GM19099 (cell line): ENCODE data around the gene NEDD1.

ENCODE experiments used
- POLR2A ChIP-seq: IDR thresholded peaks from 3 replicates; pipeline ENCODE4 v1.6.1; 2011; ENCODE audit warnings: low read depth; ENCODE audit not compliant: insufficient read length; ENCODE audit errors: extremely low read depth

The NEDD1 gene, protein sequence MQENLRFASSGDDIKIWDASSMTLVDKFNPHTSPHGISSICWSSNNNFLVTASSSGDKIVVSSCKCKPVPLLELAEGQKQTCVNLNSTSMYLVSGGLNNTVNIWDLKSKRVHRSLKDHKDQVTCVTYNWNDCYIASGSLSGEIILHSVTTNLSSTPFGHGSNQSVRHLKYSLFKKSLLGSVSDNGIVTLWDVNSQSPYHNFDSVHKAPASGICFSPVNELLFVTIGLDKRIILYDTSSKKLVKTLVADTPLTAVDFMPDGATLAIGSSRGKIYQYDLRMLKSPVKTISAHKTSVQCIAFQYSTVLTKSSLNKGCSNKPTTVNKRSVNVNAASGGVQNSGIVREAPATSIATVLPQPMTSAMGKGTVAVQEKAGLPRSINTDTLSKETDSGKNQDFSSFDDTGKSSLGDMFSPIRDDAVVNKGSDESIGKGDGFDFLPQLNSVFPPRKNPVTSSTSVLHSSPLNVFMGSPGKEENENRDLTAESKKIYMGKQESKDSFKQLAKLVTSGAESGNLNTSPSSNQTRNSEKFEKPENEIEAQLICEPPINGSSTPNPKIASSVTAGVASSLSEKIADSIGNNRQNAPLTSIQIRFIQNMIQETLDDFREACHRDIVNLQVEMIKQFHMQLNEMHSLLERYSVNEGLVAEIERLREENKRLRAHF

DNA sequence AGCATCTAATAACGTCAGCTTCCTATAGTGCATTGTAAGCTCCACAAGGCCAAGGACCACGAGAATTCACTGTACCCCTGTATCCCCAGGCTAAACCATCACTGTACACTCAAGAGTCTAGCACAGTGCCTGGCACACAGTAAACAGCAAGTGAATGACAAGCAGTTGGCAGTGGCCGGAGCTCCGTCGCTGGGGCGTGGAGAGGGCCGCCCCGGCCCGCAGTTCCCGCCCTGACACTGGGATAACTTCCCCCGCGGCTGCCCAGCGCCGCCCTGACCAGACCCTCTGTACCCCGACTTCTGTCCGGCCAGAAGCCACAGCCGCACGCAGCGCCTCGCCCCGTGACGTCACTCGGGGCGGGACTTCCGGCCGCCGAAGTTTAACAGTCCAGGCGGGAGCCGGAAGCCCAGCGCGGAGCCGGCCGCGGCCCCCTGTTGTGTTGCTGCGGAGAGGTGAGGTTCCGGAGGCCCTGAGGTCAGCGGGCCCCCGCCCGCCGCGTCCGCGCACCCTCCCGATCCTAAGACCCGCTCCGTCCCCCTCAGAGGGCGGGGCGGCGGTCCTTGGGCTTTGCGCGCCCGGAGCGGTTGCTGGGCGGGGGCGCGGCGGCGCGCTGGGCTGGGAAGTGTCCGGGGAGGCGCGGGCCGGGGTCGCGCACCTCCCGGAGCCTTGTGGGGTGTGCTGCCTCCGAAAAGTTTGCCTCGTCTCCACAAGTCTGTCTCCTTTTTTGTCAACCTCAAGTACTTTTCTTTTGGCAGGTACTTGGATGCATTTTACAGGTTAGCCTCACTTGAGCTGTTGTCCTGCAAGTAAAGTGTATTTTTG, at the start of gene NEDD1:
Gene NEDD1 (plus strand): TSS at position 409 of the 822 bp plus-strand sequence. CDS start 2,503 bp downstream, outside the sequence.
- peak; percentile 88 for TF ChIP-seq POLR2A

DNA sequence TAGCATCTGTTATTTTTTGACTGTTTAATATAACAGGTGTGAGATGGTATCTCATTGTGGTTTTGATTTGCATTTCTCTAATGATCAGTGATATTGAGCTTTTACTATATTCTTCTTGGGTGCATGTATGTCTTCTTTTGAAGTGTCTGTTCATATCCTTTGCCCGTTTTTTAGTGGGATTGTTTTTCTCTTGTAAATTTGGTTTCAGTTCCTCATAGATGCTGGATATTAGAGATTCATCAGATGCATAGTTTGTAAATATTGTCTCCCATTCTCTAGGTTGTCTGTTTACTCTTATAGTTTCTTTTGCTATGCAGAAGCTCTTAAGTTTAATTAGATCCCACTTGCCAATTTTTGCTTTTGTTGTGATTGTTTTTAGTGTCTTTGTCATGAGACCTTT, 48.9 kb upstream of the NEDD1 start:
- TF ChIP-seq POLR2A, result no peak

DNA sequence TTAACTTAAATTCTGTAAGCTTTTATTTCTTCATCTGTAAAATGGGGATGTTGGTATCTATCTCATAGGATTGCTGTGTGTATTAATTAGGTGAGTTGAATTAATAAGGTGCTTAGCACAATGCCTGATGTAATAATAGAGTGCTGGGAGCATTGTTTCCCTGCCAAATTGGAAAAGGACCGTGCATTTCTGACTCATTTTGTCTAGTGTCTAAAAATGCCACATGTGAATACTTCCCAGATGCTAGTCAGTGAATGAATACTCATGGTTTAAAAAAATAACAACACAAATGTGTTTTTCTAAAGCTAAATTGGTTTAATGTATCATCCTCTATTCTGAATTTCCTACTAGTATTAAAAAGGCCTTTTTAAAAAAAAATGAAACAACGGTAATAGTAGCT, 45.4 kb upstream of the NEDD1 start:
- TF ChIP-seq POLR2A, result no peak

DNA sequence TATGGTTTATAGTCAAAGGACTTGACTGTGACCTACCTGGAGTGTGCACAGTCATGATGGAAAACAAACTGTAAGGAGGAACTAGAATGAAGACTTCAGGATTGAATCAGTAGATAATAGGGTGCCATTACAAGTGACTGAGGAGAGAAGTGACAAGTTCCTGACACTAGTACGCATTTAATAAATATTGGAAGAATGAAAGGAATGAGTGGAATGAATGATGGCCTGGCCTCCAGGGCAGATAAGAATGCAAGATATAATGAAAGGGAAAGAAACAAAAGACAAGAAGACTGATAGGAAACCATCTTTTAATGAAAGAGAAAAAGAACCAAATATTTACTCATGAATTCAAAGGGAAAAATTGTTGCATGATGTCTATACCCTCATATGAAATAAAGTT, 44.7 kb upstream of the NEDD1 start:
- TF ChIP-seq POLR2A, result no peak

DNA sequence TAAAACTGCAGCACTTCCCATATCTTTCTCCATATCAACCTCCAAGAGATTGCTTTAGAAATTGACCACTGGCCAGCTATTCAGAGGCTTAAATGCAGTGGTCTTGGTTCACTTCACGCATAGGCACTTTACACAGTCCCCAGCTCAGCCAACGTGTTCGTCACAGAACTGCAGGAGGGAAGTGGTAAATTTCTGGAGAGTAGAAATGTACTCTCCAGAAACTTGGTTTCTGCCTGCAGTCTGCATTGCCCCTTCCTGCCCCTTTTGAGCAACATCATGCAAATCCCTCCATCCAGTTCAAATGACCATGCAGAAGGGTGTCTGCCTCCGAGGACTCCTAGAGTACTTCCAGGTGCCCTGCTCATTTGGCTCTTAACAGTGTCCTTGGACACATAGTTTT, 42.7 kb upstream of the NEDD1 start:
- no peak for TF ChIP-seq POLR2A

DNA sequence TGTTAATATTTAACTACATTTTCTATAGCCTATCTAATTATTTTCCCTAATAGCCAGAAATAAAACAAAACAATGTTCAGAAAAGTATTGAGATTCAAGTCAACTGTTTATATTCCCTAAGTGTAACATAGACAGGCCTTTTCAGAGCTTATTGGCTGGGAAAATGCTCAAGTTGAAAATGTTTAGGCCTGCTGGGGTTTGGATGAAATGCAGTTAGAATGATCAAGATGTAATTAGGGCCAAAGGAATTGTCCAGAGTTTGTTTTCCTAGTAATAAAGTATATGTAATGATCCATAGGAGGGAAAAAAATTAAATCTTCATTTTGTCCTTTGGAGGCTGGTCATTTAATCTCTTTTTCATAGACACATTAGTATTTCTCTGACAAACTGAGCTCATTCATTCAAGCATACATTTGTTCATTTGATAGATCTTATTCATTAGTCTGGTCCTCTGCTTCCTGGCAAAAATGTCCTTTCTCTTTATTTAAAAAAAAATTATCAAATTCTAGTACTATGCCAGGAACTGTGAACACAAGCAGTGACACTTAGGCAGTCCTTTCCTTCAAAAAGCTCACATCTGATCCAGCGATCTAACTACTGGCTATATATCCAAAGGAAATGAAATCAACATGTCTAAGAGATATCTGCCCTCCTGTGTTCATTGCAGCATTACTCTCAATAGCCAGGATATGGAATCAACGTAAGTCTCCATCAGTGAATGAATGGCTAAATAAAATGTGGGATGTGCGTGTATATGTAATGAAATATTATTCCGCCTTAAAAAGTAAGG, 40.1 kb upstream of the NEDD1 start:
- no peak for TF ChIP-seq POLR2A

DNA sequence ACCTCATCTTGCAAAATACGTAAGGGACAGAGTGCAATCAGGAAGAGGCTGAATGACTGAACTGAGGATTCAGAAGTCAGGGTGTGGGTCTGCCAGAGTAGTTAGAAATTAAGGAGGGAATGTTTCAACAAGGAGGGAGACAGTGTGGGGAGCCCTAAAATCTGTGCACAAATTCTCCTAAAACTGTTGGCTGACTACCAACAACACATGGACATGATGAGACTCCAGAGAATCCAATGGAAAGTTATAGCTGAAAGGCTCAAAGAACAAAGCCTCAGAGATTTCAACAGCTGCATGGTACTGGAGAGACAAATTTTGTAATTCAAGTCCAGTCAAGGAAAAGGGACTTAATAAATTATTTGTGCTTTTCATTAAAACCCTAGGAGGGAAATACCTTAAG, 36.1 kb upstream of the NEDD1 start:
- no peak for TF ChIP-seq POLR2A

DNA sequence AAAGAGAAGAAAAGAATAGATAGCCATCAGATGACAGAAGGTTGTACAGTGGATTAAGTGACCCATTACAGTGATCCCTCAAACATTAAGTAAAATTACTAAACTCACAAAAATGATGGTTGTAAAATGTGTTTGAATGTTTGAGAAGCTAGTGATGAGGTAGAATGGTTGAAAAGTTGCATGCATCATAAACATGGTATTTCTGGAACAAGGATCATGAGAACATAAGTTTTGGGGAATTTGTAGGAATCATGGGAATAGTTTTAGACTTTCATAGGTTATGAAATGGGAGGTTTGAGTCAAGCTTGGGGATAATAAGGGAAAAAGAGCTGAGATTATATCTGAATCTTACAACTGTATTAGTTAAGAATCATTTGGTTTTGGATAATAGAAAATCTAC, 34.1 kb upstream of the NEDD1 start:
- no peak for TF ChIP-seq POLR2A

DNA sequence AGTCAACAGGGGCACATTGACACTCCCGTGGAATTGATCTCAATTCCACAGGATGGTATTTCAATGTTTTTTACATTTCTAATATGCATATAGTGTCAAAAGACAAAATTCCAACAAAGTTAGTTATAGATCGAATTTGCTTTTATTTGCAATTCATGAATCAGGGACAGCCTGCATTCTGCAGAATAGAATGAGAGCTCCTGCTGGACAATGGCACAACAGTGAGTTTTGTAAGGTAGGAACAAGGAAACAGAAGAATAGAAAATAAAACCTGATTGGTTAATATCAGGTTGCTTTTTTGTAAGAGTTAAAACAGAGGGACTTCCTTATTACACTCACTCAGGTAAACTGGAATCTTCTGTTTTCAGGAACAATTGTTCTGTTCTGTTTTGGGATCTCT, 32.8 kb upstream of the NEDD1 start:
- no peak for TF ChIP-seq POLR2A

DNA sequence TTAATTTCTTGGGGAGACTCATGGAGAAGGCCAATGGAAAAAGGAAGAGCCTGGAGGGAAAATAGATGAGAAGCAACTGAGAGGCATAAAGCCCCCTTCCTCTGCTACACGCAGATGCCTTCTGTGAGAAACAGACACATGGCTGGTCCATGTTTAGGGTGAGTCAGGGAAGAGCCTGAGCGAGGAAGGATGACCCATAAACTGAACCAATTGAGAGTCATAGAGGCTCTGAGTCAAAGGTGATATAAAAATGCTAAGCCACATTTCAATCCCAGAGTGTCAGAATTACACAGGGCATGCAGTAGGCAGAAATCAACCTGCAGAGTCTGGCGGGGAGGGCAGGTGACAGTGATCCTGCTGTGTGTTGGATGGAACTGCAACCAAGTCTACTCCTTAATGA, 30.1 kb upstream of the NEDD1 start:
- TF ChIP-seq POLR2A, result no peak

DNA sequence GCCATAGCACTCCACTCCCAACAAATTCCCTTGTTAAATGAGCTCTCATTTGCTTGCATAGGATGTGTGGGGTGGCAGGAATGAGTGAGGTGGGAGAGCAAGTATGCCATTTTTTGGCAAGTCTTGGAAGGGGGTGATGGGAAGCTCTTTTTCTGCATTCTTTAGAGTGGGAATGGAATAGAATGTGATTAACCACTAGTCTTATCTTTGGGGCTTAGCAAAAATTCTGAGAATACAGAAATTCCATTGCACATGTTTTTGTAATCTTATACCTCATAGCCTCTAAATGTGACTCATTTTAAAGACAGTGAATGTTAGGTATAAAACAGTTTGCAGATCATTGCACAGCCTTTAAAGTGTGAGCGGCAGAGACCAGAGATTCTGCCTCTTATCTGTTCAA, 28.4 kb upstream of the NEDD1 start:
- TF ChIP-seq POLR2A, result no peak

DNA sequence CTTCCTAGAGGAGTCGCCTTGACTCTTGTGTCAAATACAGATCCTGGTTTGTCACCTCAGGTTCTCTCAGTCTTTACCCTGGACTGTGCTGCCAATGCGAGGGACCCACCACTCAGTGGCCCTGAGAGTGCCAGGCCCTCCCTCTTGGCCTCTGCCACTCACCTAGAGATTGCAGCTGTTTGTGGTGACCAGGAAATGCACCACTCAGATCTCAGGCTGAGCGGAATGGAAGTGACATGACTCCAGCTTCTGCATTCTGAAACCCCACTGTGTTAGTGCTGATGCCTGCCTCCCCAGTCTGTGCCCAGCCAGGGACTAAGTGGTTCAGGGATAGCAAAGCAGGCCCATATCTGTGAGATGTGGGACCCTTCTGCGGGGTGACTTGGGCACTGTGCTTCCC, 27.8 kb upstream of the NEDD1 start:
- TF ChIP-seq POLR2A, result no peak

DNA sequence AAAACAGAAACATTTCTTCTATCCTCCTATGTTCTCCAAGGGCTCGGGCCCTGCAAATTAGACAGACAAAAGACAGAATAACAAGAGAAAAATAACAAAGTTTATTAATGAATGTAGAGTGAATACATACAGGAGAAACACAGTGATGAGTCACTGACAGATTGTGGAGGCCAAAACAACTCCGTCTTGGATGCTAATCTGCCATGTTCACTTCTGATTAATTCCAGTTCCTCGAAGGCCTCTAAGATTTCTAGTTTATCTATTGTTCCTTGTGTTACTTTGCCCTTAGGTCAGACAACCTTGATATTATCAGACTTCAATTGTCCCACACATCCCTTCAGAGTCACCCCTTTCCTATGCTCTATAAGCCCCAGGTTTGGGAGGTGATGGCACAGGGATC, 26.8 kb upstream of the NEDD1 start:
- no peak for TF ChIP-seq POLR2A

DNA sequence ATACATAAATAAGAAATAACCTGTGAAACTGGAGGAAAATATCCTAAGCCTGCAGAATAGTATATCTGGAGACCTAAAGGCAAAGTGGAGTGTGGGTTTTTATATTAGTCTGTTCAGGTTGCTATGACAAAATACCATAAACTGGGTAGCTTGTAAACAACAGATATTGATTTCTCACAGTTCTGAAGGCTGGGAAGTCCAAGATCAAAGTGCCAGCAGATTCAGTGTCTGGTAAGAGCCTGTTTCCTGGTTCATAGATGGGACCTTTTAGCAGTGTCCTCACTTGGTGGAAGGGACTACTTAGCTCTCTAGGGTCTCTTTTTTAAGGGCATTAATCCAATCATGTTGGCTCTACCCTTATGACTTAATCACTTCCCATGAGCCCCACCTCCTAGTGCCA, 25.4 kb upstream of the NEDD1 start:
- TF ChIP-seq POLR2A, result no peak

DNA sequence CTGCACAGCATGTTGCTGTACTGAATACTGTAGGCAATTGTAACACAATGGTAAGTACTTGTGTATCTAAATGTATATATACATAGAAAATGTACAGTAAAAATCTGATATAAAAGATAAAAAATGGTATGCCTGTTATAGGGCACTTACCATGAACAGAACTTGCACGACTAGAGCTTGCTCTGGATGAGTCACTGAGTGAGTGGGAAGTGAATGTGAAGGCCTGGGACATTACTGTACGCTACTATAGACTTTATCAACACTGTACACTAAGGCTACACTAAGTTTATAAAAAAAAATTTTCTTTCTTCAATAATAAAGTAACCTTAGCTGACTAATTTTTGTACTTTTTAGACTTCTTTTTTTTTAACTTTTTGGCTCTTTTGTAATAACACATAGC, 24.2 kb upstream of the NEDD1 start:
- TF ChIP-seq POLR2A, result no peak

DNA sequence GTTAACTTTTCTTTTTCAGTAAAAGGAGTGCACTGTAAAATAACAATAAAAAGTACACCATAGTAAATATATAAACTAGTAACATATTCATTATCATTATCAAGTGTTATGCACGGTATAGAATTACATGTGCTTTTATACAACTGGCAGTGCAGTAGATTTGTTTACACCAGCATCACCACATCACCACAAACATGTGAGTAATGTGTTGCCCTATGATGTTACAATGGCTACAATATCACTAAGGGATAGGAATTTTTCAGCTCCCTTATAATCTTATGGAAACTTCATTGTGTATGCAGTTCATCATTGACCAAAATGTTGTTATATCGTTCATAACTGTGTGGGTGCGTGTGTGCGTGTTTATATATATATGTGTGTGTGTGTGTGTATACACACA, 23.5 kb upstream of the NEDD1 start:
- no peak for TF ChIP-seq POLR2A
